IMR-90 (cell line): Measurements from ENCODE around the gene GP1BA. TPM values are rescaled to one million over a fixed set of nuclear protein-coding genes. Genes with fewer than 3 reads are reported as not detected.

Experiments used
- ATAC-seq: fragments of 200-7000 bp; cut with Tn5 transposase; 2 replicates; pipeline ENCODE4 v1.9.1; 2020; ENCODE audit warnings: low read depth, mild to moderate bottlenecking, moderate library complexity
- BruUV-seq: library from RNA; stranded (reverse); fragments of 400-500 nt; replicated peaks from 2 replicates; lab custom pipeline; 2021; lab: Mats Ljungman, UMichigan
- CTCF ChIA-PET: fragments of 300-600 bp; formaldehyde crosslinking; extraction: SDS; loops from one replicate; lab custom pipeline; 2021; ENCODE audit warnings: antibody characterized with exemption; lab: Yijun Ruan, JAX
- POLR2A ChIA-PET: fragments of 300-600 bp; sonication (Branson Sonifier 250); formaldehyde crosslinking; loops from one replicate; lab custom pipeline; 2022; ENCODE audit warnings: antibody characterized with exemption; ENCODE audit not compliant: unreplicated experiment; lab: Charles Lee
- DNase-seq: peaks from one replicate; pipeline ENCODE4 v3.0.0; 2013
- H2AFZ ChIP-seq: replicated peaks from 2 replicates; pipeline ENCODE3; 2013; ENCODE audit warnings: low read length, mild to moderate bottlenecking; ENCODE audit not compliant: poor library complexity
- H2AK5ac ChIP-seq: 2 replicates; pipeline ENCODE4 v1.6.1; 2013; ENCODE audit warnings: low read depth, low read length, inconsistent platforms
- H2AK9ac ChIP-seq: replicated peaks from 2 replicates; pipeline ENCODE3; 2013; ENCODE audit warnings: mild to moderate bottlenecking, low read depth, low read length, moderate library complexity; ENCODE audit not compliant: poor library complexity
- H2BK120ac ChIP-seq: 2 replicates; pipeline ENCODE4 v1.6.1; 2013; ENCODE audit warnings: low read depth, low read length, inconsistent platforms
- H2BK15ac ChIP-seq: 3 replicates; pipeline ENCODE4 v1.6.1; 2013; ENCODE audit warnings: low read depth, low read length, inconsistent platforms
- H2BK20ac ChIP-seq: 2 replicates; pipeline ENCODE4 v1.6.1; 2013; ENCODE audit warnings: low read depth, mild to moderate bottlenecking, inconsistent platforms, low read length, moderate library complexity
- H2BK5ac ChIP-seq: 2 replicates; pipeline ENCODE4 v1.6.1; 2013; ENCODE audit warnings: mild to moderate bottlenecking, low read depth, low read length, inconsistent platforms; ENCODE audit not compliant: poor library complexity, severe bottlenecking
- H3K14ac ChIP-seq: replicated peaks from 2 replicates; pipeline ENCODE4 v1.6.1; 2013; ENCODE audit warnings: low read depth, low read length, inconsistent platforms
- H3K18ac ChIP-seq: 2 replicates; pipeline ENCODE4 v1.6.1; 2013; ENCODE audit warnings: low read depth, low read length, control low read depth
- H3K23ac ChIP-seq: 2 replicates; pipeline ENCODE4 v1.6.1; 2013; ENCODE audit warnings: low read depth, low read length, inconsistent platforms
- H3K27ac ChIP-seq: 2 replicates; pipeline ENCODE4 v1.5.1; 2013; ENCODE audit warnings: mild to moderate bottlenecking, control low read depth, low read length; ENCODE audit not compliant: insufficient read depth
- H3K27me3 ChIP-seq: 2 replicates; pipeline ENCODE4 v1.6.1; 2013; ENCODE audit warnings: low read length; ENCODE audit not compliant: control insufficient read depth, insufficient read depth
- H3K36me3 ChIP-seq: 2 replicates; pipeline ENCODE4 v1.6.1; 2013; ENCODE audit warnings: low read length, mixed read lengths; ENCODE audit not compliant: control insufficient read depth, insufficient read depth
- H3K4ac ChIP-seq: 2 replicates; pipeline ENCODE4 v1.6.1; 2013; ENCODE audit warnings: low read depth, low read length, inconsistent platforms
- H3K4me1 ChIP-seq: 2 replicates; pipeline ENCODE4 v1.6.1; 2013; ENCODE audit warnings: low read length, mixed read lengths; ENCODE audit not compliant: control insufficient read depth, insufficient read depth
- H3K4me2 ChIP-seq: 2 replicates; pipeline ENCODE4 v1.6.1; 2013; ENCODE audit warnings: low read depth, mild to moderate bottlenecking, control low read depth, low read length, moderate library complexity
- H3K4me3 ChIP-seq: 2 replicates; pipeline ENCODE4 v1.5.1; 2013; ENCODE audit warnings: low read depth, mild to moderate bottlenecking, control low read depth, low read length, moderate library complexity; ENCODE audit not compliant: insufficient read depth
- H3K56ac ChIP-seq: 2 replicates; pipeline ENCODE4 v1.6.1; 2013; ENCODE audit warnings: low read length, inconsistent platforms; ENCODE audit not compliant: insufficient read depth; ENCODE audit errors: extremely low read depth
- H3K79me1 ChIP-seq, 2 experiments: 2 replicates each; pipeline ENCODE4 v1.6.1; 2013; ENCODE audit warnings: low read length in 2 of 2, inconsistent platforms in 1 of 2, low read depth in 1 of 2
- H3K9ac ChIP-seq: 2 replicates; pipeline ENCODE4 v1.6.1; 2013; ENCODE audit warnings: low read depth, low read length, control low read depth
- H3K9me1 ChIP-seq: 2 replicates; pipeline ENCODE4 v1.6.1; 2013; ENCODE audit warnings: low read length, inconsistent platforms; ENCODE audit not compliant: insufficient read depth
- H3K9me3 ChIP-seq: 2 replicates; pipeline ENCODE4 v1.6.1; 2013; ENCODE audit warnings: low read length; ENCODE audit not compliant: control insufficient read depth, insufficient read depth
- H4K20me1 ChIP-seq: 2 replicates; pipeline ENCODE4 v1.6.1; 2013; ENCODE audit warnings: low read length, inconsistent platforms; ENCODE audit not compliant: insufficient read depth
- H4K5ac ChIP-seq: 2 replicates; pipeline ENCODE4 v1.6.1; 2013; ENCODE audit warnings: mild to moderate bottlenecking, low read depth, low read length, control low read depth
- H4K8ac ChIP-seq, 2 experiments: 2 replicates each; pipeline ENCODE4 v1.6.1; 2013; ENCODE audit warnings: low read depth in 2 of 2, low read length in 2 of 2, control low read depth in 1 of 2, inconsistent platforms in 1 of 2
- H4K91ac ChIP-seq: 2 replicates; pipeline ENCODE4 v1.6.1; 2013; ENCODE audit warnings: low read depth, low read length, inconsistent platforms; ENCODE audit not compliant: insufficient read depth
- CEBPB ChIP-seq: IDR thresholded peaks from 2 replicates; pipeline ENCODE4 v1.6.1; 2012; ENCODE audit warnings: low read depth, low read length, improper control_type of control experiment
- CHD1 ChIP-seq: IDR thresholded peaks from 2 replicates; pipeline ENCODE4 v1.6.1; 2012; ENCODE audit warnings: low read depth, low read length, improper control_type of control experiment
- FOS ChIP-seq: fragments of 150-350 bp; IDR thresholded peaks from 2 replicates; pipeline ENCODE4 v1.6.1; 2016; ENCODE audit warnings: low read depth, low read length
- MAFK ChIP-seq: IDR thresholded peaks from 2 replicates; pipeline ENCODE4 v1.6.1; 2012; ENCODE audit warnings: low read depth, low read length, improper control_type of control experiment
- MAZ ChIP-seq: IDR thresholded peaks from 2 replicates; pipeline ENCODE4 v1.6.1; 2012; ENCODE audit warnings: low read depth, mild to moderate bottlenecking, low read length, improper control_type of control experiment, moderate library complexity, borderline replicate concordance
- MXI1 ChIP-seq: IDR thresholded peaks from 2 replicates; pipeline ENCODE4 v1.6.1; 2012; ENCODE audit warnings: low read depth, mild to moderate bottlenecking, low read length, moderate library complexity, borderline replicate concordance
- NFE2L2 ChIP-seq: fragments of 150-350 bp; IDR thresholded peaks from 2 replicates; pipeline ENCODE4 v1.6.1; 2016; ENCODE audit warnings: low read depth, mild to moderate bottlenecking, low read length
- POLR2A ChIP-seq: IDR thresholded peaks from 2 replicates; pipeline ENCODE4 v1.6.1; 2012; ENCODE audit warnings: mild to moderate bottlenecking, low read depth, low read length
- RAD21 ChIP-seq: IDR thresholded peaks from 2 replicates; pipeline ENCODE4 v1.6.1; 2012; ENCODE audit warnings: low read length, improper control_type of control experiment
- SMC3 ChIP-seq: fragments of 150-350 bp; IDR thresholded peaks from 2 replicates; pipeline ENCODE4 v1.6.1; 2016; ENCODE audit warnings: low read depth, mild to moderate bottlenecking, antibody characterized with exemption, low read length, moderate library complexity
- WGBS, 2 experiments: methylation state at CpG; one replicate each; pipeline versions ENCODE4 v1.1.5 to v1.1.7; 2013; ENCODE audit warnings: missing lambda C conversion rate in 2 of 2; ENCODE audit not compliant: insufficient read length in 1 of 2; ENCODE audit errors: extremely low coverage in 2 of 2; 5-methylcytosine and 5-hydroxymethylcytosine counted together
- dilution Hi-C: fragments of 300-500 bp; cut with HindIII; formaldehyde crosslinking; loops from one replicate; pipeline ENCODE4 v1.14.3; 2018; ENCODE audit warnings: low sequenced_read_pairs; ENCODE audit not compliant: unreplicated experiment
- in situ Hi-C: fragments of 300-500 bp; cut with MboI; formaldehyde crosslinking; loops from 3 replicates; pipeline ENCODE4 v1.14.3; 2019; ENCODE audit warnings: low sequenced_read_pairs, inconsistent platforms, mixed read lengths
- intact Hi-C: fragments of 100-400 bp; cut with micrococcal nuclease; formaldehyde crosslinking; loops from 2 replicates; pipeline ENCODE4 v1.10.0; 2022
- polyA plus RNA-seq, 3 experiments: library from polyadenylated mRNA; depleted of rRNA; stranded (reverse); fragments of >200 nt; gene quantifications; 2 replicates each; pipeline ENCODE4 v1.2.3, GENCODE V29; 2012; ENCODE audit warnings: low replicate concordance in 1 of 3
- total RNA-seq: library from RNA; depleted of rRNA; stranded (reverse); fragments of >200 nt; gene quantifications from 2 replicates; pipeline ENCODE4 v1.2.3, GENCODE V29; 2012
- TF ChIP-seq, protein P1 (sequence below): fragments of 150-350 bp; IDR thresholded peaks from 2 replicates; pipeline ENCODE4 v1.6.1; 2017; ENCODE audit warnings: mild to moderate bottlenecking, antibody characterized with exemption, low read length, low read depth
- TF ChIP-seq, protein P2 (sequence below): conservative IDR thresholded peaks from 2 replicates; pipeline ENCODE4 v1.5.1; 2012; ENCODE audit warnings: mild to moderate bottlenecking, low read depth, low read length, improper control_type of control experiment
- TF ChIP-seq, protein P3 (sequence below): fragments of 150-350 bp; IDR thresholded peaks from 2 replicates; pipeline ENCODE4 v1.6.1; 2016; ENCODE audit warnings: low read depth, mild to moderate bottlenecking, low read length, moderate library complexity, borderline replicate concordance

GP1BA gene
- total and polyA plus RNA-seq, 2 of the 4 experiments (the other 2 are of a cell fraction): not detected

DNA sequence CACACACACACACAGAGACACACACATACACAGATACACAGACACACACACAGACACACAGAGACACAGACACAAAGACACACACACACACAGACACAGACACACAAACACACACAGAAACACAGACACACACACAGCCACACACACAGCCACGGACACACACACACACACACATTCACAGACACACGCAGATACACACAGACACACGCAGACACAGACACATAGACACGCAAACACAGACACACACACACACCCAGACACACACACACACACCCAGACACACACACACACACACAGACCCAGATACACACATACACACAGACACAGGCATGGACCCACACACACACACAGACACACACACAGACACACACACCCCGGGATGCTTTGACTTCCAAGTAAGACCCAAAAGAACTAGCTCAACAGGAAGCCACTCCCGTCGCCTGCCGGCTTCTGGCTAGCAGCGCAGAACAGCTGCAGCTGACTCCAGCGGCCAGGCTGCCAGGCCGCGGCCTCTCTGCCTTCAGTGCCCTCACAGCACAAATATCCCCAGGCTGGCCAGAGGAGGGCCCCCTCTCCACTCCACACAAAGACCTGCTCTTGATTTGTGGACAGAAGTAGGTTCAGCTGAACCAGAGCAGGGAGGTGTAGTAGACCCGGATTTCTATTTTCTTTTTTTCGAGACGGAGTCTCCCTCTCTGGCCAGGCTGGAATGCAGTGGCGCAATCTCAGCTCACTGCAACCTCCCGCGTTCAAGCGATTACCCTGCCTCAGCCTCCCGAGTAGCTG is 23.2 kb upstream of the GP1BA start:
- H4K91ac ChIP-seq: peak overlapping the region; percentile 55
- H3K9me3 ChIP-seq: no peaks in the 10 kb centered on the region
- in situ Hi-C loops (no loop called here), intact Hi-C loops (loop anchor here (1.0 to 5.0 kb wide), 4 partner anchors 31 to 153 kb away; partner anchors contain the start of genes RNF167, SLC25A11 and SPAG7), dilution Hi-C loops (no loop called here)
- WGBS, 2 experiments: 51% methylated on average over 6 of the region's 20 CpGs; no CpG with 5 or more reads in 1 of the 2 experiments
- H2BK15ac ChIP-seq: peak overlapping the region; percentile 71; the same call in 2 of the 3 replicates
- no peak overlapping the region; the same call in 1 of the 2 replicates for H3K4me2 ChIP-seq
- peaks cover 2% of the 10 kb centered on the region; the same call in 1 of the 2 replicates for H3K27me3 ChIP-seq
- H2BK120ac ChIP-seq: peak overlapping the region; percentile 54
- H4K20me1 ChIP-seq: no peaks in the 10 kb centered on the region
- peak overlapping the region; percentile 39; the same call in 1 of the 2 replicates for H3K27ac ChIP-seq
- peak overlapping the region; percentile 88 for H2AFZ ChIP-seq
- DNase-seq: peak; percentile 92
- BruUV-seq: no TSS peak
- H2AK9ac ChIP-seq: peak overlapping the region; percentile 89
- peak overlapping the region; percentile 40 for H4K5ac ChIP-seq
- H3K23ac ChIP-seq: peak overlapping the region; percentile 26; the same call in 1 of the 2 replicates
- ATAC-seq: peak; percentile 98
- peak overlapping the region; percentile 71 for H3K4ac ChIP-seq
- H3K56ac ChIP-seq: no peak overlapping the region
- peak overlapping the region; percentile 53 for H2BK5ac ChIP-seq
- POLR2A ChIA-PET: interaction anchor here (1.0 to 1.2 kb wide), 2 partner anchors 11 to 31 kb away, joined by 3 read pairs; partner anchors contain the start of genes RNF167 and SLC25A11
- H3K18ac ChIP-seq: peak overlapping the region; percentile 8; the same call in 1 of the 2 replicates
- H3K14ac ChIP-seq: peak overlapping the region; percentile 82
- H2BK20ac ChIP-seq: no peak overlapping the region
- no peaks in the 10 kb centered on the region for H3K9me1 ChIP-seq
- no peak overlapping the region for H3K4me3 ChIP-seq
- CTCF ChIA-PET: interaction anchor here (0.6 to 1.7 kb wide), 15 partner anchors 10 to 766 kb away, joined by 3 to 15 read pairs (median 3); partner anchors contain the start of genes RNF167, SLC25A11, SPAG7 and ZZEF1
- H3K79me1 ChIP-seq: no peaks in the 10 kb centered on the region
- H4K8ac ChIP-seq: peak overlapping the region; percentile 92 to 97; a peak in 3 of 4 replicates
- H3K4me1 ChIP-seq: peaks cover 3% of the 10 kb centered on the region
- H3K36me3 ChIP-seq: no peaks in the 10 kb centered on the region
- H3K9ac ChIP-seq: peak overlapping the region; percentile 29
- H2AK5ac ChIP-seq: peak overlapping the region; percentile 88; the same call in 1 of the 2 replicates
- TF ChIP-seq MXI1 (no peak), CHD1 (no peak), SMC3 (peak; percentile 83), NFE2L2 (no peak), MAFK (no peak), MAZ (no peak; the same call in 1 of the 2 replicates), POLR2A (peak; percentile 45; the same call in 1 of the 2 replicates), RAD21 (peak; percentile 84), FOS (no peak), CEBPB (peak; percentile 80)
- TF ChIP-seq, protein P1, sequence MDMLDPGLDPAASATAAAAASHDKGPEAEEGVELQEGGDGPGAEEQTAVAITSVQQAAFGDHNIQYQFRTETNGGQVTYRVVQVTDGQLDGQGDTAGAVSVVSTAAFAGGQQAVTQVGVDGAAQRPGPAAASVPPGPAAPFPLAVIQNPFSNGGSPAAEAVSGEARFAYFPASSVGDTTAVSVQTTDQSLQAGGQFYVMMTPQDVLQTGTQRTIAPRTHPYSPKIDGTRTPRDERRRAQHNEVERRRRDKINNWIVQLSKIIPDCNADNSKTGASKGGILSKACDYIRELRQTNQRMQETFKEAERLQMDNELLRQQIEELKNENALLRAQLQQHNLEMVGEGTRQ: no peak
- TF ChIP-seq, protein P2, sequence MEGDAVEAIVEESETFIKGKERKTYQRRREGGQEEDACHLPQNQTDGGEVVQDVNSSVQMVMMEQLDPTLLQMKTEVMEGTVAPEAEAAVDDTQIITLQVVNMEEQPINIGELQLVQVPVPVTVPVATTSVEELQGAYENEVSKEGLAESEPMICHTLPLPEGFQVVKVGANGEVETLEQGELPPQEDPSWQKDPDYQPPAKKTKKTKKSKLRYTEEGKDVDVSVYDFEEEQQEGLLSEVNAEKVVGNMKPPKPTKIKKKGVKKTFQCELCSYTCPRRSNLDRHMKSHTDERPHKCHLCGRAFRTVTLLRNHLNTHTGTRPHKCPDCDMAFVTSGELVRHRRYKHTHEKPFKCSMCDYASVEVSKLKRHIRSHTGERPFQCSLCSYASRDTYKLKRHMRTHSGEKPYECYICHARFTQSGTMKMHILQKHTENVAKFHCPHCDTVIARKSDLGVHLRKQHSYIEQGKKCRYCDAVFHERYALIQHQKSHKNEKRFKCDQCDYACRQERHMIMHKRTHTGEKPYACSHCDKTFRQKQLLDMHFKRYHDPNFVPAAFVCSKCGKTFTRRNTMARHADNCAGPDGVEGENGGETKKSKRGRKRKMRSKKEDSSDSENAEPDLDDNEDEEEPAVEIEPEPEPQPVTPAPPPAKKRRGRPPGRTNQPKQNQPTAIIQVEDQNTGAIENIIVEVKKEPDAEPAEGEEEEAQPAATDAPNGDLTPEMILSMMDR: peak; percentile 89
- TF ChIP-seq, protein P3, sequence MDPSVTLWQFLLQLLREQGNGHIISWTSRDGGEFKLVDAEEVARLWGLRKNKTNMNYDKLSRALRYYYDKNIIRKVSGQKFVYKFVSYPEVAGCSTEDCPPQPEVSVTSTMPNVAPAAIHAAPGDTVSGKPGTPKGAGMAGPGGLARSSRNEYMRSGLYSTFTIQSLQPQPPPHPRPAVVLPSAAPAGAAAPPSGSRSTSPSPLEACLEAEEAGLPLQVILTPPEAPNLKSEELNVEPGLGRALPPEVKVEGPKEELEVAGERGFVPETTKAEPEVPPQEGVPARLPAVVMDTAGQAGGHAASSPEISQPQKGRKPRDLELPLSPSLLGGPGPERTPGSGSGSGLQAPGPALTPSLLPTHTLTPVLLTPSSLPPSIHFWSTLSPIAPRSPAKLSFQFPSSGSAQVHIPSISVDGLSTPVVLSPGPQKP: no peak
